Measurements from ENCODE around the gene ARL5A.

DNA sequence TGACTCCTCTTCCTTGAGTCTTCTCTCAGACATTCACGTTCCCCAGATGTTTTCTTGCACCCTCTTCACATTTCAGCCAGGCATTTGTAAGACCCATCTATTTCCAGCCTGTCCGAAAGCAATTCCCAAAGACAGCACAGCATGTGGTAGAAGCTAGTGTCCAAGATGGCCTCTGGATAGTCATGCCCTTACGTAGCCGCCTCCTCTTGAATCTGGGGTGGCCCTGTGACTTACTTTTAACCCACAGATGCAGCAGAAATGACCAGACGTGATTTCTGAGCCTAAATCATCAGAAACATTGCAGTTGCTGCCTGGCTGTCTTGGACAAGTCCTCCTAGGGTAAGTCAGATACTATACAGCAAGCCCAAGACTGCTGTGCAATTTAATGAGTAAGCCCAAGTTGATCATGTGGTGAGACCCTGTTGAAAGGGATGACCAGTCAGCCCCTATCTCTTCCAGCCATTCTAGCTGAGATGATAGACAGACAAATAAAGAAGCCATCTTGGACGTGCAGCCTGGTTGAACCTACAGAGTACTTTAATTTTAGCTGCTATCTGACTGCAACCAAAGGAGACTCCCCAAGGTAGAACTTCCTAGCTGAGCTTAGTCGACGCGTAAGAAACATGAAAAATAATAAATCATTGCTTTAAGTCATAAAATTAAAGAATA is 12.3 kb downstream of the ARL5A start:
- TF ChIP-seq, protein P1, sequence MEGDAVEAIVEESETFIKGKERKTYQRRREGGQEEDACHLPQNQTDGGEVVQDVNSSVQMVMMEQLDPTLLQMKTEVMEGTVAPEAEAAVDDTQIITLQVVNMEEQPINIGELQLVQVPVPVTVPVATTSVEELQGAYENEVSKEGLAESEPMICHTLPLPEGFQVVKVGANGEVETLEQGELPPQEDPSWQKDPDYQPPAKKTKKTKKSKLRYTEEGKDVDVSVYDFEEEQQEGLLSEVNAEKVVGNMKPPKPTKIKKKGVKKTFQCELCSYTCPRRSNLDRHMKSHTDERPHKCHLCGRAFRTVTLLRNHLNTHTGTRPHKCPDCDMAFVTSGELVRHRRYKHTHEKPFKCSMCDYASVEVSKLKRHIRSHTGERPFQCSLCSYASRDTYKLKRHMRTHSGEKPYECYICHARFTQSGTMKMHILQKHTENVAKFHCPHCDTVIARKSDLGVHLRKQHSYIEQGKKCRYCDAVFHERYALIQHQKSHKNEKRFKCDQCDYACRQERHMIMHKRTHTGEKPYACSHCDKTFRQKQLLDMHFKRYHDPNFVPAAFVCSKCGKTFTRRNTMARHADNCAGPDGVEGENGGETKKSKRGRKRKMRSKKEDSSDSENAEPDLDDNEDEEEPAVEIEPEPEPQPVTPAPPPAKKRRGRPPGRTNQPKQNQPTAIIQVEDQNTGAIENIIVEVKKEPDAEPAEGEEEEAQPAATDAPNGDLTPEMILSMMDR (conservative IDR thresholded peaks at IDR 0.05; ENCODE audit: low read length), result no peak
- TF ChIP-seq EZH2phosphoT487 (IDR thresholded peaks at IDR 0.05; ENCODE audit: borderline replicate concordance, low read depth, low read length), result no peak
